ENCODE results near the gene ZNF44. TPM values are rescaled to one million over a fixed set of nuclear protein-coding genes. Genes with fewer than 3 reads are reported as not detected.
A peak's percentile ranks its signal among the peaks of the same experiment; 100 is the strongest.

ZNF44 gene
- total RNA-seq, 1 donor from 2014 or later = 7.6 TPM

DNA sequence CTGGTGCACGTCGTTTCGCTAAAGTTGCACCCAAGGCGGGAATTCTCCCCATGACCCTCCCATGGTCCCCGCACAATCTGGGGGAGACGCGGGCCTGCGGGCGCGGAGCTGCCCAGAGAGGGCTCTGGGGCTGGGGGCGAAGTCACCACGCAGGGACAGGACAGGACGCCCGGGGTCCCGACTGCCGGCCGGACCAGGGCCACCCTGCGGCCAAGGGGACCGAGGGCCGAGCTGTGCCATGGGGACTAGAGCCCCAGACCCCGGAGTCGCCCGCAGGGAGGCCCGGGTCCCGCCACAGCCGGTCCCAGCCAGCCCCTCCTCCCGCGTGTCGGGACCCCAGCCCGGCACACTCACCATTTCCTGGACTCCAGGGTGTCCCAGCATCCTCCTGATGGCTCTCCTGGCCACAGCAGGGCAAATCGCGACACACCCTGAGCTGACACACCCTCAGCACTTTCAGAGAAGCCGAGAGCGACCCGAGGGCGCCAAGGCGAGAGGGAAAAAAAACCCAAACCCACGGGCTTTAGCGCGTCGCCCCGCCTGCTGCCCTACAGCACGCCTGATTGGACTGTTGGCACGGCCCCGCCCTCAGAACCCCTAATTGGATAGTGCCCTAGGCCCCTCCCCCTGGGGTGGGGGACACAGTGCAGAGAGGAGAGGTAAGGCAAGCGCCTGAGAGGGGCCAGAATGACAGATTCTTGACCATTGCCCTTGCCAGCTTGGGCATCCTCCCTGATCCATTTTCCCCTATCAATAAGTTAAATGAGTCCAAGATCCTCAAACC lies 28.6 kb downstream of the ZNF44 start:
- peak; percentile 37 for ATAC-seq
- DNase-seq (ENCODE audit: low spot score) = no peak

DNA sequence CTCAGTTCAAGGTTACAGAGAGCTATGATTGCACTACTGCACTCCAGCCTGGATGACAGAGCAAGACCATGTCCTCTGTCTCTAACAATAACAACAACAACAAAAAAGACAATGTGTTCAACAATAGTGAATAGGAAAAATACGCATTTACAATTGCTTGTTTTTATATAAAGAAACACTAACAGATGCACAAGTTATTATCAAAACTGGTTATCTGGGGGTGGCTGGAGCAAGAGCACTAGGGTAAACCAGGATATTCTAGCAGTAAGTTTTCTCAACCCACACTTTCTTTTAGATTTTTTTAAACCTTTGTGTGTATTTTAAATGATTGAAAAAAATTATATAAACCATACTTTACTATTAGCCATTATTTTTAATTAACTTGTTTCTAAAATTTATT lies 33.1 kb downstream of the ZNF44 start:
- no peak for DNase-seq (ENCODE audit: low spot score)
- no peak for ATAC-seq

DNA sequence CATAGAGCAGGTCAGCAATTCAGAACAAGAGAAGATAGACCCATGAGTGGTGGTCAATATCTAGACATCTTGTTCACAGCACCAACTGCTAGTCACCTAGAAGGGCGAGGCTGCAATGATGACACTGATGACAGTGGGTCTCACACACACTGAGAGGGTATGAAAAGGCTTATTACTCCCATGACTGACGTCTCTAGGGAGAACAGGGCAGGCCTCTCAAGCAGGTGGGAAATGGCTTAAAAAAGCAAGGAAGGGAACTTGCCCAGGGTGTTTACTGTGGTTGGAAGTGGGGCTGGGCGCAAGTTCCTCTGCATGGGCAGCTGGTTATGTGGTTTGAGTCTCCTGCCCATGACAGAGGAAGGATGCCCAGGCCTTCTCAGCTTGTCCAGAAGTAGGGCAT lies 33.8 kb downstream of the ZNF44 start:
- DNase-seq (ENCODE audit: low spot score) = no peak
- no peak for ATAC-seq

DNA sequence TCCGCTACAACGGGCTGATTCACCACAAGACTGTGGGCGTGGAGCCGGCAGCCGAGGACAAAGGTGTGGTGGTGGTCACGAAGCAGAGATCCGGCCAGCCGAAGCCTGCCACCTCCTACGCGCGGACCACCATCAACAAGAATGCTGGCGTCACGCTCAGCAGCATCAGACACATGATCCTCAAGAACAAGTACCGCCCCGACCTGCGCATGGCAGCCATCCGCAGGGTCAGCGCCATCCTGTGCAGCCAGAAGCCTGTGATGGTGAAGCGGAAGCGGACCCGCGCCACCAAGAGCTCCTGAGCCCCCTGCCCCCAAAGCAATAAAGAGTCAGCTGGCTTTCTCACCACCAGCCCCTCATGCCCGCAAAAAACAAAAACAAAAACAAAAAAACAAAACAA lies 34.4 kb downstream of the ZNF44 start:
- DNase-seq (ENCODE audit: low spot score) = no peak
- ATAC-seq = no peak

DNA sequence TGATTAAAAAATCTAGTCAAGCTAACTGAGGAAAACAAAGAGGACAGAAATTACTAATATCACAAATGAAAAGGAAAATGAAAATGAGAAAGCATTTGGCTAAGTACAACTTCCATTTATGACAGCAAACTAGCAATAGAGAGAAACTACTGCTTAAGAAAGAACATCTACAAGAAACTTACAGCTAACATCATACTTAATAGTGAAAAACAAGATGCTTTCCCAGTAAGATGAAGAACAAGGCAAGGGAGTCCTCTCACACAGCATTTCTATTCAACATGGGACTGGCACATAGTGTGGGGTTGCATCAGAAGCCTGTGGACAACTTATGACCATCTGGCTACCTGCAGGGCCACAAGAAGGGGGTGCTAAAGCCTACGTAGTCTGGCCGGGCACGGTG lies 39.3 kb downstream of the ZNF44 start:
- DNase-seq (ENCODE audit: low spot score) = no peak
- ATAC-seq = no peak

DNA sequence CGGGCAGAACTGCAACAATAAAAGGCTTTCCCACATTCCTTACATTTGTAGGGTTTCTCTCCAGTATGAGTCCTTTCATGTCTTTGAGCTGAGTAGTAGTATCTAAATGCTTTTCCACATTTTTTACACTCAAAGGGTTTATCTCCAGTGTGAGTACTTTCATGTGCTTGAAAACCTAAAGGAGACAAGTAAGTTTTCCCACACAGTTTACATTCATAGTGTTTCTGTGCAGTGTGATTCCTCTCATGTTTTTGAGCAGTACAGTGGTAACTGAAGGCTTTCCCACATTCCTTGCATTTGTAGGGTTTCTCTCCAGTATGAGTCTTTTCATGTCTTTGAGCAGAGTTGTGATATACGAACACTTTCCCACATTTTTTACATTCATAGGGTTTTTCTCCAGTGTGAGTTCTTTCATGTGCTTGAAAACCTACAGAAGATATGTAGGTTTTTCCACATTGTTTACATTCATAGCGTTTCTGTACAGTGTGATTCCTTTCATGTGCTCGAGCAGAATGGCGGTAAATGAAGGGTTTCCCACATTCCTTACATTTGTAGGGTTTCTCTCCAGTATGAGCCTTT lies 47.0 kb downstream of the ZNF44 start:
- DNase-seq (ENCODE audit: low spot score) (no peak), ATAC-seq (no peak)

DNA sequence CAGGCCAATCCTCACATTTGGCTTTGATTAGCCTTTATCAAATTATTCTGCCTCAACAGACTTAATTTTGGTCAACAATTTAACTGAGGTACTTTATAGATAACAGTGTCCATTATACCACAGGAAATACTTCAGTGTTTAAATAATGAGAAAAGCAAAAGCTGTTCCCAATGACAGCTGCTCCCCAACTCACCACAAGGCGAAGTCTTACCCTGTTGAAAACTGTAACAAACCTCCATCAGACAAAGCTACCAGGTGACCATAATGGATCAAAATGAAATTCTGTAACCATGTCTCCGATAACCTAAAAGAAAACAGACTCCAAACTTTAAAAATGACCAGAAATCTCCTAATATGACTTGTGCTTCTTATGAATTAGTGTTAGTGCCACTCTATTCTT lies 50.3 kb downstream of the ZNF44 start:
- no peak for DNase-seq (ENCODE audit: low spot score)
- ATAC-seq = no peak

DNA sequence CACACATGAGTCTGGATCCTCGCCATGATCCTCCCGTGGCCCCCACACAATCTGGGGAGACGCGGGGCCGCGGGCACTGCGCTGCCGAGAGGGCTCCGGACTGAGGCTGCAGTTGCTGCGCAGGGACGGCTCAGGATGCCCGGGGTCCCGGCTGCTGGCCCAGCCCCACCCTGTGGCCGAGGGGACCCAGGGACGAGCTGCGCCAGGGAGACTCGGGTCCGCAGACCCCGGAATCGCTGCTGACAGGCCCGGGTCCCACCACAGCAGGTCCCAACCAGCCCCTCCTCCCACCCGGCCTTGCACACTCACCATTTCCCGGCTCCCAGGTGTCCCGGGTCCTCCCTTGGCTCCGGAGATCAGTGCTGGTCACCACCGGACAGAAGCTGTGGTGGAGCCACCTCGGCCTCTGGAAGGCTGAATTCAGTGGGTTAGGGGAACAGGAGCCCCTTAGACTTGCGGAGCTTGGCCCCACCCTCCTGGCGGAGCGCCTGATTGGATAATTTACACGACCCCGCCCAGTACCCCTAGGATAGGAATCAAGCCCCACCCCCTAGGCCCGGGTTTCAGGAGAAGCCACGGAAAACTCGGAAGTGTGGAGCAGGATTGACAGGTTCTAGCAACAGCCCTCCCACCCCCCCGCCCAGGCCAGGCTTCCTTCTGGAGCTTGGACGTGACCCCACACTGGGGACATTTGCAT lies 57.4 kb downstream of the ZNF44 start:
- ATAC-seq (no peak), DNase-seq (ENCODE audit: low spot score) (no peak)

DNA sequence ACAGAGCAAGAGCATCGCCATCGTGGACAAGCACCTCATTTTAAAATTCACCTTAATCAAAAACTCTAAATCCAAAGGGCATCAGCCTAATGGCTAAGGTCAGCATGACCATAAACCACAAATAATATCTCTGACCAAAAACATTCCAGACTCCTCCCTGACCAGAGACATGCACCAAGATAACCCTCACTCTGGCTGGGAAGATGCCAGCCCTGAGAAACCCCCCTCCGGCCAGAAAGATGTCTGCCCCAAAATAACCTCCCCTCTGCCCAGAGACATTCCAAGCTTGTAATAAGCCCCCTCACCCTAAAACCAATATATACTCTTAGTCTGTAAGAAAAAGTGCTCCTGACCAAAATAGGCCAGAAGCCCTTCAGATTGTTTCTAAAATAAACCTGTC lies 61.7 kb downstream of the ZNF44 start:
- ATAC-seq = no peak
- DNase-seq (ENCODE audit: low spot score) = no peak

DNA sequence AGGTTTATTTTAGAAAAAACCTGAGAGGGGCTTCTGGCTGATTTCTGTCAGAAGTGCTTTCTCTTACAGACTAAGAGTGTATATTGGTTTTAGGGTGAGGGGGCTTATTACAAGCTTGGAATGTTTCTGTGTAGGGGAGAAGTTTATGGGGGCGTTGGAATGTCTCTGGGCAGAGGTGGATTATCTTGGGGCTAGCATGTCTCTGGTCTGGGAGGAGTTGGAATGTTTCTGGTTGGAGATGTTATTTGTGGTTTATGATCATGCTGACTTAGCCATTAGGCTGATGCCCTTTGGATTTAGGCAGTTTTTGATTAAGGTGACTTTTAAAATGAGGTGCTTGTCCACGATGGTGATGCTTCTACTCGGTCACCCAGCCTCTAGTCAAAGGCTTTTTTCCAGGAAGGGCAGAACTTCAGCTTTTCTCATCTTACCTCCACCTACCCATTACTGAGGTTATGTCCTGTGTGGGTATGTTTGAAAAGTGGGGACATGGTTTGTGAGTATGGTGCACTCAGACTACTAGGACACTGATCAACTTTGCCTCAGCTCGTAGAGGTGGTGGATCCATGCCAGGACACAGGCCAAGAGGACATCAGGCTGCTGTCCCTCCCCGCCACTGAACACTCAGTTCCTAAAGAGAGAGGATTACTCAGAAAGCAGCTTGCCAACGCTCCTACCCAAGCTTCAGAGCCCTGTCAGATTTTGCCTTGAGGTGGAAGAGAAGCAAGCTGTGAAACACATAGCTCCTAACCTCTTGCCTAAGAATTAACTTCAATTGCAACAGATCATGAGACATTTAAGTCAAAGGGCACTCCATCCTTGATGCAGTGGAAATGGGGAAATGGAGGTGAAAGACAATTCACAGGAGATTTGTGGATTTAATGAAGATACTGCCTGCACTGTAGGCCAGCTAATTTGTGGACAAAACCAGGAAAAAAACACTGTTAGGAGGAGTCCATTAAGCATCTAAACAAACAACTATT lies 63.6 kb downstream of the ZNF44 start:
- no peak for ATAC-seq
- DNase-seq (ENCODE audit: low spot score) = no peak

DNA sequence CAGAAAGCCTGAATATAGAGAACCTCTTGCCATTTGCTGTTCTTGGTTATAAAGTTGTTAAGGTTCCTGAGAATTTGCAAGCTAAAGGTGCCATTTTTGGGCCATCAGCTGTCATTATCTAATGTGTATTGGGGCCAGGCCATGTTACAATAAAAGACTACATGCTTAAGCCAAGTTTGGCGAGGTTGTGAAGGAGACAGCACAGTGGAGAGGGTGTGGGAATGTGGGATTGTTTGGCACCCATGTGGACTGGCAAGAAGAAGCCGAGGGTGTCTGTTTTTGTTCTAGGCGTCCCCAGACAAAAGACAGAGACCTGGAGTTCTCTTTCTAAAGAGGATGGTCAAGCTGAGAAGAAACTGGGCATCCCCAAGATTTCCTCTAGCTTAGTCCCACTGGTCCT lies 64.7 kb downstream of the ZNF44 start:
- ATAC-seq (no peak), DNase-seq (ENCODE audit: low spot score) (no peak)

DNA sequence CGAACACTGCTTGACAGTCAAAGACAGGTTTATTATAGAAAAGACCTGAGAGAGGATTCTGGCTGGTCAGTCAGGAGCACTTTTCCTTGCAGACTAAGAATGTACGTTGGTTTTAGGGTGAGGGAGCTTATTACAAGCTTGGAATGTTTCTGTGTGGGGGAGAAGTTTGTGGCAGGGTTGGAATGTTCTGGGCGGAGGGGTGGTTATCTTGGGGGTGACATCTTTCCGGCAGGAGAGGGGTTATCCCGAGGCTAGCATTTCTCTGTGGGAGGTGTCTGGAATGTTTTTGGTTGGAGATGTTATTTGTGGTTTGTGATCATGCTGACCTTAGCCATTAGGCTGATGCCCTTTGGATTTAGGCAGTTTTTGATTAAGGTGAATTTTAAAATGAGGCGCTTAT lies 70.0 kb downstream of the ZNF44 start:
- no peak for DNase-seq (ENCODE audit: low spot score)
- ATAC-seq = no peak

DNA sequence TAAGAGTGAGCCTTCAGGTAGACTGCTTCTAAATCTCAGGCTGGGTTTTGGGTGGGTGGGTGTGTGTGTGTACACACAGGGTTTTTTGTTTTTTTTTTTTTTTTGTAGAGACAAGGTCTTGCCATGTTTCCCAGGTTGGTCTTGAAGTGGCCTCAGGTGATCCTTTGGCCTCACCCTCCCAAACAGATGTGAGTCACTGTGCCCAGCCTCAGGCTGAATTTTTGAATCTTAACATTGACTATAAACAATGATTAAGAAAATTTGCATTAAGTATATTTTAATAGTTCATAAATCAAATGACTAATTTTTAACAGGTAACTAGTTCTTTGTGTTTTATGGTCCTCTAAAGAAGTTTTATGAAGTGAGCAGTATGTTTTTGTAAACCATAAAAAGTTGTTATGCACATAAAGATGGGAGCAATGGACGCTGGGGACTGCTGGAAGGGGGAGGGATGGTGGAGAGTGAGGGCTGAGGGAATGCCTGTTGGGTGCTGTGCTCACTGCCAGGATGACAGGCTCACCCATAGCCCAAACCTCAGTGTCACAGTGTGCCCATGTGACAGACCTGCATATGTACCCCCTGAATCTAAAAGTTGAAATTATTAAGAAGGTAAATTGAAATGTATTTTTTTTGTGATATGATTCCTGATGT lies 71.6 kb downstream of the ZNF44 start:
- ATAC-seq (no peak), DNase-seq (ENCODE audit: low spot score) (no peak)

Other genes with a start within 250 kb of the ZNF44 start
- gene ZNF878, start 241.9 kb downstream of the ZNF44 start, total RNA-seq = 0.10 TPM
- gene ZNF844, start 230.2 kb downstream of the ZNF44 start, total RNA-seq = 2.7 TPM
- gene ZNF20, start 154.5 kb downstream of the ZNF44 start, total RNA-seq = 0.65 TPM
- 0.15 TPM for gene ZNF625, start 138.1 kb downstream of the ZNF44 start, total RNA-seq
- gene ZNF136, start 131.8 kb downstream of the ZNF44 start, total RNA-seq = 2.5 TPM
- 4.6 TPM for gene ZNF563, start 38.8 kb upstream of the ZNF44 start, total RNA-seq
- gene ZNF442, start 70.8 kb upstream of the ZNF44 start, total RNA-seq = 2.6 TPM
- gene ZNF799, start 106.4 kb upstream of the ZNF44 start, total RNA-seq = 3.0 TPM
- 2.4 TPM for gene ZNF443, start 146.1 kb upstream of the ZNF44 start, total RNA-seq
- gene ZNF709, start 189.9 kb upstream of the ZNF44 start, total RNA-seq = 0.65 TPM

Data from left lobe of liver (tissue), 2 donors.